Keratinocyte (primary cell): ENCODE data around the gene PTPRD. TPM values are rescaled to one million over a fixed set of nuclear protein-coding genes. Genes with fewer than 3 reads are reported as not detected.

ENCODE experiments used
- DNase-seq: peaks from one replicate; pipeline ENCODE4 v3.0.0-alpha.2; 2011; ENCODE audit warnings: low read depth, missing footprints, low spot score
- FAIRE-seq: peaks from 2 replicates; lab custom pipeline; 2011; peaks lifted over from hg19 to GRCh38; lab: Jason Lieb, UNC
- H2AFZ ChIP-seq: 2 replicates; pipeline ENCODE4 v1.6.0; 2012; ENCODE audit warnings: low read length, control low read depth, inconsistent platforms; ENCODE audit not compliant: control insufficient read depth
- H3K27ac ChIP-seq: 2 replicates; pipeline ENCODE4 v1.5.1; 2011; ENCODE audit warnings: low read length; ENCODE audit not compliant: control insufficient read depth, insufficient read depth
- H3K27me3 ChIP-seq: 3 replicates; pipeline ENCODE4 v1.6.0; 2011; ENCODE audit warnings: low read length; ENCODE audit not compliant: control insufficient read depth, insufficient read depth; ENCODE audit errors: extremely low read depth
- H3K36me3 ChIP-seq, 2 experiments: 2 replicates in 1 of 2; 3 replicates in 1 of 2; pipeline ENCODE4 v1.5.1; 2011; ENCODE audit warnings: low read length in 2 of 2, mild to moderate bottlenecking in 1 of 2; ENCODE audit not compliant: control insufficient read depth in 2 of 2, insufficient read depth in 2 of 2; ENCODE audit errors: extremely low read depth in 1 of 2
- H3K4me1 ChIP-seq: 3 replicates; pipeline ENCODE4 v1.5.1; 2011; ENCODE audit warnings: low read length; ENCODE audit not compliant: control insufficient read depth, insufficient read depth; ENCODE audit errors: extremely low read depth
- H3K4me2 ChIP-seq: 3 replicates; pipeline ENCODE4 v1.6.0; 2011; ENCODE audit warnings: low read depth, low read length; ENCODE audit not compliant: control insufficient read depth, insufficient read depth; ENCODE audit errors: extremely low read depth
- H3K4me3 ChIP-seq, 3 experiments: fragments of 200-600 bp in 1 of 3; sonication (generic) in 1 of 3; 2 replicates in 2 of 3; 3 replicates in 1 of 3; pipeline ENCODE4 v1.5.1; 2011 to 2016; ENCODE audit warnings: low read length in 3 of 3, mild to moderate bottlenecking in 3 of 3, control low read depth in 2 of 3, inconsistent platforms in 1 of 3, low read depth in 1 of 3, mixed read lengths in 1 of 3, mixed run types in 1 of 3, moderate library complexity in 1 of 3; ENCODE audit not compliant: control insufficient read depth in 2 of 3, insufficient read depth in 2 of 3; ENCODE audit errors: extremely low read depth in 1 of 3
- H3K79me2 ChIP-seq: 2 replicates; pipeline ENCODE4 v1.6.0; 2012; ENCODE audit warnings: low read length; ENCODE audit not compliant: control insufficient read depth, insufficient read depth
- H3K9ac ChIP-seq: 3 replicates; pipeline ENCODE4 v1.6.0; 2011; ENCODE audit warnings: low read length; ENCODE audit not compliant: control insufficient read depth, insufficient read depth; ENCODE audit errors: extremely low read depth
- H3K9me1 ChIP-seq: 3 replicates; pipeline ENCODE4 v1.6.0; 2011; ENCODE audit warnings: low read length; ENCODE audit not compliant: control insufficient read depth, insufficient read depth; ENCODE audit errors: extremely low read depth
- H3K9me3 ChIP-seq: 2 replicates; pipeline ENCODE4 v1.5.1; 2012; ENCODE audit warnings: low read depth, low read length; ENCODE audit not compliant: control insufficient read depth
- H4K20me1 ChIP-seq: 3 replicates; pipeline ENCODE4 v1.6.0; 2011; ENCODE audit warnings: low read length; ENCODE audit not compliant: control insufficient read depth, insufficient read depth; ENCODE audit errors: extremely low read depth
- EZH2 ChIP-seq: IDR thresholded peaks from one replicate; pipeline ENCODE4 v1.6.1; 2012; ENCODE audit warnings: inconsistent platforms, mild to moderate bottlenecking, low read length, moderate library complexity
- dilution Hi-C: fragments of 300-500 bp; cut with MboI; formaldehyde crosslinking; loops from one replicate; pipeline ENCODE4 v1.7.0; 2020; ENCODE audit warnings: low sequenced_read_pairs; ENCODE audit not compliant: extremely low pct_ligation_motif_present
- polyA plus RNA-seq, 5 experiments: library from polyadenylated mRNA; depleted of rRNA in 3 of 5; stranded (reverse) in 3 of 5; stranded (forward) in 1 of 5; unstranded in 1 of 5; fragments of >200 nt; gene quantifications; 1 replicate in 1 of 5; 2 replicates in 3 of 5; 3 replicates in 1 of 5; pipeline versions ENCODE4 v1.2.1 to v1.2.3, GENCODE V29; 2011 to 2012; ENCODE audit warnings: missing spikeins in 2 of 5, low read depth in 1 of 5, low replicate concordance in 1 of 5
- TF ChIP-seq, protein P1 (sequence below), 3 experiments: IDR thresholded peaks in 1 of 3; conservative IDR thresholded peaks in 1 of 3; optimal IDR thresholded peaks in 1 of 3; 2 replicates in 2 of 3; 3 replicates in 1 of 3; pipeline versions ENCODE3 to v1.5.1; 2011; ENCODE audit warnings: low read length in 3 of 3, mild to moderate bottlenecking in 3 of 3, moderate library complexity in 2 of 3, control low read depth in 1 of 3, inconsistent platforms in 1 of 3; ENCODE audit not compliant: insufficient read depth in 2 of 3; ENCODE audit errors: extremely low read depth in 1 of 3

PTPRD gene
- polyA plus RNA-seq, 1 donor (not counting 4 experiments of a cell fraction or from before 2014, with no cell fraction given), result 0.10 TPM

- TF ChIP-seq EZH2, result no peak
- TF ChIP-seq, protein P1, sequence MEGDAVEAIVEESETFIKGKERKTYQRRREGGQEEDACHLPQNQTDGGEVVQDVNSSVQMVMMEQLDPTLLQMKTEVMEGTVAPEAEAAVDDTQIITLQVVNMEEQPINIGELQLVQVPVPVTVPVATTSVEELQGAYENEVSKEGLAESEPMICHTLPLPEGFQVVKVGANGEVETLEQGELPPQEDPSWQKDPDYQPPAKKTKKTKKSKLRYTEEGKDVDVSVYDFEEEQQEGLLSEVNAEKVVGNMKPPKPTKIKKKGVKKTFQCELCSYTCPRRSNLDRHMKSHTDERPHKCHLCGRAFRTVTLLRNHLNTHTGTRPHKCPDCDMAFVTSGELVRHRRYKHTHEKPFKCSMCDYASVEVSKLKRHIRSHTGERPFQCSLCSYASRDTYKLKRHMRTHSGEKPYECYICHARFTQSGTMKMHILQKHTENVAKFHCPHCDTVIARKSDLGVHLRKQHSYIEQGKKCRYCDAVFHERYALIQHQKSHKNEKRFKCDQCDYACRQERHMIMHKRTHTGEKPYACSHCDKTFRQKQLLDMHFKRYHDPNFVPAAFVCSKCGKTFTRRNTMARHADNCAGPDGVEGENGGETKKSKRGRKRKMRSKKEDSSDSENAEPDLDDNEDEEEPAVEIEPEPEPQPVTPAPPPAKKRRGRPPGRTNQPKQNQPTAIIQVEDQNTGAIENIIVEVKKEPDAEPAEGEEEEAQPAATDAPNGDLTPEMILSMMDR (optimal IDR thresholded peaks at IDR 0.05 in 1 of 3, IDR thresholded peaks at IDR 0.05 in 1 of 3, conservative IDR thresholded peaks at IDR 0.05 in 1 of 3; ENCODE audit: extremely low read depth in 1 of 3, insufficient read depth in 2 of 3, low read length in 3 of 3), result no peak
- Histone ChIP-seq H3K36me3 (no peaks in the 10 kb centered on the region), H4K20me1 (no peaks in the 10 kb centered on the region), H3K4me2 (no peak overlapping the region), H3K27ac (no peak overlapping the region), H3K9ac (no peak overlapping the region), H3K9me1 (no peaks in the 10 kb centered on the region), H3K27me3 (no peaks in the 10 kb centered on the region), H3K4me3 (no peak overlapping the region), H3K4me1 (no peaks in the 10 kb centered on the region), H3K79me2 (no peaks in the 10 kb centered on the region), H2AFZ (no peak overlapping the region), H3K9me3 (no peaks in the 10 kb centered on the region)
- dilution Hi-C loops, result no loop called here
- FAIRE-seq (no peak), DNase-seq (no peak)
These were observed 2104.0 kb downstream of the PTPRD start for GRCh38 chr9:8508671-8509290.

DNA sequence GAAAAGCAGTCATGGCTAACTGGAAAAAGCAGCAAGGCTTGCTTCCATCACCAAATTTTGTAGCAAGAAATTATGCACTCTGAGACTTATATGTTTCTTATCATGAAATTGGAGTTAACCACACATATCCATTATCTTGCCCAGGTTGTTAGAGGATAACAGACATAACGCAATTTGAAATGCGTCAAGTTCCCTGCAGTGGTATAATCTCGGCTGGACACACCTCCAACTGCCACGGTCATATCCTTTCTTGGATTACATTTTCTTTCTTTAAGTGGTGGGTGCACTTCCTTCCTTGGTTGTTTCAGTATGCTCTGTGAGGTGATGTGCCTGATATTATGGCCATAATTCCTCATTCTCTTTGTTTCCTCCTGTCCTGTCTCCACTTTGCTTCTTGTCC is 2118.2 kb downstream of the PTPRD start:
- Histone ChIP-seq H3K9me3 (no peaks in the 10 kb centered on the region), H3K4me1 (no peaks in the 10 kb centered on the region)
- TF ChIP-seq EZH2, result no peak
- TF ChIP-seq, protein P1 (optimal IDR thresholded peaks at IDR 0.05 in 1 of 3, IDR thresholded peaks at IDR 0.05 in 1 of 3, conservative IDR thresholded peaks at IDR 0.05 in 1 of 3; ENCODE audit: extremely low read depth in 1 of 3, insufficient read depth in 2 of 3, low read length in 3 of 3), result no peak

More for the DNA sequence above, 2118.2 kb downstream of the PTPRD start:
- no peaks in the 10 kb centered on the region for H3K36me3 ChIP-seq
- dilution Hi-C loops, result no loop called here
- no peak overlapping the region for H3K4me2 ChIP-seq
- H4K20me1 ChIP-seq, result no peaks in the 10 kb centered on the region
- H3K79me2 ChIP-seq, result no peaks in the 10 kb centered on the region
- H3K9ac ChIP-seq, result no peak overlapping the region
- no peak overlapping the region for H3K4me3 ChIP-seq
- DNase-seq, result no peak
- H3K27ac ChIP-seq, result no peak overlapping the region
- H3K9me1 ChIP-seq, result no peaks in the 10 kb centered on the region
- H3K27me3 ChIP-seq, result no peaks in the 10 kb centered on the region
- H2AFZ ChIP-seq, result no peak overlapping the region
- FAIRE-seq, result no peak
